HG03457 (cell line): ENCODE data around the gene FGA.

ENCODE experiments used
- ATAC-seq: cut with Tn5 transposase; IDR thresholded peaks from one replicate; pipeline ENCODE4 v1.9.1; 2021; ENCODE audit warnings: moderate number of reproducible peaks; ENCODE audit not compliant: unreplicated experiment

Gene FGA

DNA sequence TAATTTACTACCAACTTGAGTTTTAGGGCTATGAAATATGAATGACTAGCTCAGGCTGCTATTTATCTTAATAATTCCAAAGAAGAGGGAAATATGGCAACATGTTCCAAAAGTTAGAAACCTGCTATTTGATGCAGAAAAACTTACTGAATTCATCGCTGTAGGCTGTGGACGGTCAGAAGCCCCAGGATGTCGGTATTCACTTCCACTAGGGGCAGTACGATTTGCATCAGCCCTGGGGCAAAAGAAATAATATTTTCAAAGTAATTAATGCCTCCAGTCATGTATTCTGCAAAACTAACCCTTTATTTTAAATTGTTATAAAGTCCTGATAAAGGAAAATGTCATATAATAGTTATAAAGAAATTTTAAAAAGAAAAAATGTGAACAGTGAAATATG is 44.9 kb downstream of the FGA start:
- no peak for ATAC-seq

DNA sequence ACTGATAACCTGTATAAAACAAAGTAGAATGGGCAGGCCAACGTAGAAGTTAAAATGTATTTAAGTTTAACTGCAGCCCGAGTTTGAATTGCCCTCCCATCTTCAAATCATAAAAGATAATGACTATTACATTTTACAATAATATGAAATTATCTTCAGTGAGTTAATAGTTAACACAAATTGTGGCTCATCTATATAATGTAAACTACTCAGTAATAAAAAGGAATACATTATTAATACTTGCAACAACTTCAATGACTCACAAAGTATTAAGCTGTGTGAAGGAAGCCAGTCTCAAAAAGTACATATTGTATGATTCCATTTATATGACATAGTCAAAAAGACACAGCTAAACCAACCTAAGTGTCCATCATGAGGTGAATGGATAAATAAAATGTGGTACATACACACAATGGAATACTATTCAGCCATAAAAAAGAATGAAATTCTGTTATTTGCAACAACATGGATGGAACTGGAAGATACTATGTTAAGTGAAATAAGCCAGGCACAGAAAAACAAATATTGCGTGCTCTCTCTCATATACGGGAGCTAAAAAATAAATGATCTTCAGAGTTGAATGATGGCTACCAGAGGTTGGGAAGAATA is 48.2 kb downstream of the FGA start:
- ATAC-seq: no peak
